A673 (cell line): Measurements from ENCODE around the gene EGFL8.
"Not testable (repeated sequence)": the region's sequence is repeated elsewhere in the genome, so short reads cannot be mapped to it uniquely, and the experiment has no call there.

Experiments
- CTCF ChIP-seq: fragments of 300-800, 200-600 bp; sonication (generic); conservative IDR thresholded peaks from 2 replicates; pipeline ENCODE4 v1.5.1; 2017; ENCODE audit warnings: low read depth, mild to moderate bottlenecking, antibody characterized with exemption, low read length, moderate library complexity, mixed read lengths
- EZH2 ChIP-seq: fragments of 200-600 bp; sonication (generic); IDR thresholded peaks from 2 replicates; pipeline ENCODE4 v1.6.1; 2017; ENCODE audit warnings: borderline replicate concordance, low read depth, mild to moderate bottlenecking, mixed read lengths, antibody characterized with exemption, low read length; ENCODE audit not compliant: poor library complexity, severe bottlenecking

DNA sequence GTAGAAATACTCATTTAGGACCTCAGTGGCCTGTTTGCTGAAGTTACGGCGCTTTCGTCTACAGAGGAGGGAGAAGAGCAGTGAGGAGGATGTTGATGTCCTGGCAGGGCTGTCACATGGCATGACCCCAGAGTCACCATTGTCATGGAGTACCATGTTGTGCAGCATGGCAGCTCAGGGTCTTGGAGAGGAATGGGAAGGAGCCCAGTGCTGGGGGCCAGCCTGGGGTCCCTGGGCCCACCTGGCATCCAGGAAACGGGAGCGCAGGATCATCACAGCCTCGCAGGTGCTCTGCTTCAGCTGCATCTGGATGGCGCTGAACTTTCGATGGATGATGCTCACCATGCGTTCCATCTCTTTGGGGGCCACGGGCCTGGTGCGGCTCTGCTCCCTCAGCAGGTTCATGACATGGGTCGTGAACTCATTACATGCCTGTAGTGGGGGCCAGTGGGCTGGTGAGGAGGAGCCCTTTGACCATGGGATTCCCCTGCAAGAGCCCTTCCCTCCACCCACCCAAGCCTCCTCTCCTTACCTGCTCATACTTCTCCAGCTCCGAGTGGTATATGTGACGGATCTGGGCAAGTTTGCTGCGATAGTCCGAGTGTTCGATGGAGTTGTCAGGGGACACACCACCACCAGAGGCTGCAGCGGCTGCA lies 23.5 kb downstream of the EGFL8 start:
- TF ChIP-seq CTCF, EZH2: not testable (repeated sequence)
